ENCODE results near the gene ATP6AP2.

Gene ATP6AP2

GRCh38 chrX:40580537-40581335 lies at the start of gene ATP6AP2:
TSS of gene ATP6AP2 (plus strand) at chrX:40580970. CDS start at chrX:40581066, 96 bp downstream.
- DNase-seq (ENCODE audit: low read depth in 2 of 3, low spot score in 1 of 3): peak; percentile 83 to 89 (median 86)

GRCh38 chrX:40531056-40531826 lies 49.5 kb upstream of the ATP6AP2 start:
- DNase-seq (ENCODE audit: low read depth in 2 of 3, low spot score in 1 of 3): no peak

- no peak for DNase-seq (ENCODE audit: low read depth in 2 of 3, low spot score in 1 of 3)
These were observed 43.5 kb upstream of the ATP6AP2 start for GRCh38 chrX:40537310-40537709.

GRCh38 chrX:40538406-40538805 lies 42.4 kb upstream of the ATP6AP2 start:
- DNase-seq (ENCODE audit: low read depth in 2 of 3, low spot score in 1 of 3): no peak

GRCh38 chrX:40539214-40540142 lies 41.3 kb upstream of the ATP6AP2 start:
- peak; percentile 49 to 55 (median 54) for DNase-seq (ENCODE audit: low read depth in 2 of 3, low spot score in 1 of 3)

GRCh38 chrX:40542208-40542607 lies 38.6 kb upstream of the ATP6AP2 start:
- no peak for DNase-seq (ENCODE audit: low read depth in 2 of 3, low spot score in 1 of 3)

GRCh38 chrX:40542972-40543371 lies 37.8 kb upstream of the ATP6AP2 start:
- DNase-seq (ENCODE audit: low read depth in 2 of 3, low spot score in 1 of 3): no peak

- peak in 1 of 3 donors; percentile 41 for DNase-seq (ENCODE audit: low read depth in 2 of 3, low spot score in 1 of 3)
These were observed 37.0 kb upstream of the ATP6AP2 start for GRCh38 chrX:40543661-40544328.

GRCh38 chrX:40544343-40545266 lies 36.2 kb upstream of the ATP6AP2 start:
- no peak for DNase-seq (ENCODE audit: low read depth in 2 of 3, low spot score in 1 of 3)

GRCh38 chrX:40546870-40547269 lies 33.9 kb upstream of the ATP6AP2 start:
- DNase-seq (ENCODE audit: low read depth in 2 of 3, low spot score in 1 of 3): no peak

GRCh38 chrX:40550066-40550465 lies 30.7 kb upstream of the ATP6AP2 start:
- DNase-seq (ENCODE audit: low read depth in 2 of 3, low spot score in 1 of 3): no peak

GRCh38 chrX:40552768-40553167 lies 28.0 kb upstream of the ATP6AP2 start:
- DNase-seq (ENCODE audit: low read depth in 2 of 3, low spot score in 1 of 3): no peak

- DNase-seq (ENCODE audit: low read depth in 2 of 3, low spot score in 1 of 3): no peak
These were observed 22.2 kb upstream of the ATP6AP2 start for GRCh38 chrX:40558590-40558989.

- no peak for DNase-seq (ENCODE audit: low read depth in 2 of 3, low spot score in 1 of 3)
These were observed 17.0 kb upstream of the ATP6AP2 start for GRCh38 chrX:40563784-40564183.

GRCh38 chrX:40564447-40564846 lies 16.3 kb upstream of the ATP6AP2 start:
- DNase-seq (ENCODE audit: low read depth in 2 of 3, low spot score in 1 of 3): no peak

- DNase-seq (ENCODE audit: low read depth in 2 of 3, low spot score in 1 of 3): no peak
These were observed 10.2 kb upstream of the ATP6AP2 start for GRCh38 chrX:40570346-40571093.

GRCh38 chrX:40571164-40571563 lies 9.6 kb upstream of the ATP6AP2 start:
- peak in 2 of 3 donors; percentile 47 to 51 for DNase-seq (ENCODE audit: low read depth in 2 of 3, low spot score in 1 of 3)

- DNase-seq (ENCODE audit: low read depth in 2 of 3, low spot score in 1 of 3): no peak
These were observed 9.2 kb upstream of the ATP6AP2 start for GRCh38 chrX:40571600-40571999.

- no peak for DNase-seq (ENCODE audit: low read depth in 2 of 3, low spot score in 1 of 3)
These were observed 7.0 kb upstream of the ATP6AP2 start for GRCh38 chrX:40573763-40574162.
